PC-9 (cell line): ENCODE measurements around the gene HUS1. TPM values are rescaled to one million over a fixed set of nuclear protein-coding genes. Genes with fewer than 3 reads are reported as not detected.

ENCODE experiments used
- BruUV-seq: library from RNA; stranded (reverse); fragments of 400-500 nt; replicated peaks from 2 replicates; lab custom pipeline; 2021; lab: Mats Ljungman, UMichigan
- CTCF ChIA-PET: fragments of 300-600 bp; sonication (Branson Sonifier 250); formaldehyde crosslinking; loops from one replicate; lab custom pipeline; 2022; ENCODE audit warnings: antibody characterized with exemption; lab: Charles Lee
- POLR2A ChIA-PET: fragments of 300-600 bp; sonication (Branson Sonifier 250); formaldehyde crosslinking; loops from one replicate; lab custom pipeline; 2022; ENCODE audit warnings: antibody characterized with exemption; ENCODE audit not compliant: unreplicated experiment; lab: Charles Lee
- DNase-seq, 2 experiments: peaks; one replicate each; pipeline versions ENCODE4 v3.0.0 to v3.0.0-alpha.2; 2015 to 2022; ENCODE audit warnings: mixed read lengths in 1 of 2
- H2AFZ ChIP-seq: fragments of 200-600 bp; sonication (generic); 2 replicates; pipeline ENCODE4 v1.8.1; 2017; ENCODE audit warnings: antibody characterized with exemption
- H3F3A ChIP-seq: fragments of 200-600 bp; sonication (generic); 2 replicates; pipeline ENCODE4 v1.8.1; 2017; ENCODE audit warnings: antibody characterized with exemption, mild to moderate bottlenecking, low read depth; ENCODE audit not compliant: insufficient read depth
- H3K27ac ChIP-seq: fragments of 200-600 bp; sonication (generic); 2 replicates; pipeline ENCODE4 v1.6.1; 2016; ENCODE audit warnings: mixed run types
- H3K27me3 ChIP-seq: fragments of 200-600 bp; sonication (generic); 2 replicates; pipeline ENCODE4 v1.6.1; 2016; ENCODE audit warnings: low read depth, mixed run types; ENCODE audit not compliant: insufficient read depth
- H3K36me3 ChIP-seq: fragments of 200-600 bp; sonication (generic); 2 replicates; pipeline ENCODE4 v1.6.1; 2016; ENCODE audit warnings: low read depth, mixed run types
- H3K4me1 ChIP-seq: fragments of 200-600 bp; sonication (generic); replicated peaks from 2 replicates; pipeline ENCODE4 v1.6.1; 2016; ENCODE audit warnings: mixed run types; ENCODE audit not compliant: insufficient read depth
- H3K4me2 ChIP-seq: fragments of 200-600 bp; sonication (generic); 2 replicates; pipeline ENCODE4 v1.6.1; 2017; ENCODE audit warnings: mixed run types
- H3K4me3 ChIP-seq: fragments of 200-600 bp; sonication (generic); 2 replicates; pipeline ENCODE4 v1.6.1; 2016; ENCODE audit warnings: mixed run types
- H3K79me2 ChIP-seq: fragments of 200-600 bp; sonication (generic); 2 replicates; pipeline ENCODE4 v1.6.1; 2017; ENCODE audit warnings: low read depth, mixed run types
- H3K9me2 ChIP-seq: fragments of 200-600 bp; sonication (generic); 2 replicates; pipeline ENCODE4 v1.8.1; 2017; ENCODE audit warnings: mild to moderate bottlenecking; ENCODE audit not compliant: insufficient read depth
- H3K9me3 ChIP-seq: fragments of 200-600 bp; sonication (generic); 2 replicates; pipeline ENCODE4 v1.8.1; 2016; ENCODE audit warnings: low read depth; ENCODE audit not compliant: insufficient read depth
- H4K20me1 ChIP-seq: fragments of 200-600 bp; sonication (generic); 2 replicates; pipeline ENCODE4 v1.8.1; 2017; ENCODE audit not compliant: insufficient read depth
- CTCF ChIP-seq: fragments of 200-600 bp; sonication (generic); conservative IDR thresholded peaks from 2 replicates; pipeline ENCODE4 v1.6.1; 2017; ENCODE audit warnings: mixed run types, antibody characterized with exemption, mild to moderate bottlenecking, moderate library complexity
- EZH2 ChIP-seq: fragments of 200-600 bp; sonication (generic); IDR thresholded peaks from 2 replicates; pipeline ENCODE4 v1.8.0; 2017; ENCODE audit warnings: antibody characterized with exemption, low read depth
- intact Hi-C: fragments of 100-400 bp; cut with micrococcal nuclease; formaldehyde crosslinking; loops from one replicate; pipeline ENCODE4 v1.10.0; 2022; ENCODE audit not compliant: unreplicated experiment
- total RNA-seq: library from RNA; stranded (reverse); gene quantifications from 2 replicates; pipeline ENCODE4 v1.2.3, GENCODE V29; 2021

The HUS1 gene
- total RNA-seq, 1 experiment from 2014 or later = 43.5 TPM

GRCh38 chr7:47942132-47942531 lies 37.3 kb downstream of the HUS1 start:
- no peak for DNase-seq
- H3K79me2 ChIP-seq = no peaks in the 10 kb centered on the region
- H3K36me3 ChIP-seq = no peaks in the 10 kb centered on the region
- peaks cover 11% of the 10 kb centered on the region; the same call in 1 of the 2 replicates for H3F3A ChIP-seq
- no peaks in the 10 kb centered on the region for H3K27me3 ChIP-seq
- peak overlapping the region; percentile 73 for H3K27ac ChIP-seq
- intact Hi-C loops = loop anchor here (10.0 kb wide), 1 partner anchor 117 kb away; no protein-coding TSS in a partner anchor
- CTCF ChIA-PET = interaction anchor here (1.9 kb wide), 1 partner anchor 676 kb away, joined by 12 read pairs; no protein-coding TSS in a partner anchor
- H4K20me1 ChIP-seq = no peaks in the 10 kb centered on the region
- peak overlapping the region; percentile 14 for H3K4me2 ChIP-seq
- H3K9me3 ChIP-seq = no peaks in the 10 kb centered on the region
- POLR2A ChIA-PET = no interaction called here
- H3K9me2 ChIP-seq = no peaks in the 10 kb centered on the region
- TF ChIP-seq EZH2 (no peak), CTCF (no peak)
- no TSS peak for BruUV-seq
- H3K4me3 ChIP-seq = no peak overlapping the region
- no peak overlapping the region for H2AFZ ChIP-seq
- H3K4me1 ChIP-seq = peaks cover 23% of the 10 kb centered on the region

- Histone ChIP-seq H3K9me3 (no peaks in the 10 kb centered on the region), H2AFZ (no peak overlapping the region), H3K36me3 (no peaks in the 10 kb centered on the region), H3F3A (peaks cover 11% of the 10 kb centered on the region; the same call in 1 of the 2 replicates), H3K4me2 (peak overlapping the region; percentile 14), H3K27ac (peak overlapping the region; percentile 73), H3K4me1 (peaks cover 23% of the 10 kb centered on the region), H3K27me3 (no peaks in the 10 kb centered on the region), H4K20me1 (no peaks in the 10 kb centered on the region), H3K9me2 (no peaks in the 10 kb centered on the region), H3K4me3 (no peak overlapping the region), H3K79me2 (no peaks in the 10 kb centered on the region)
- POLR2A ChIA-PET = no interaction called here
- TF ChIP-seq CTCF (no peak), EZH2 (no peak)
- BruUV-seq = no TSS peak
- intact Hi-C loops = loop anchor here (10.0 kb wide), 1 partner anchor 116 kb away; no protein-coding TSS in a partner anchor
- CTCF ChIA-PET = interaction anchor here (0.6 to 1.9 kb wide), 3 partner anchors 43 to 675 kb away, joined by 3 to 12 read pairs (median 4); no protein-coding TSS in a partner anchor
- DNase-seq = peak in 1 of 2 experiments; percentile 86
These were observed 38.1 kb downstream of the HUS1 start for GRCh38 chr7:47941136-47941844.

GRCh38 chr7:47940088-47941013 lies 39.1 kb downstream of the HUS1 start:
- Histone ChIP-seq H3K27ac (0 out of 2 replicates have a peak overlapping the region, but pooled peaks have one; percentile 73), H2AFZ (no peak overlapping the region)
- no TSS peak for BruUV-seq

More at GRCh38 chr7:47940088-47941013, 39.1 kb downstream of the HUS1 start:
- no peaks in the 10 kb centered on the region for H3K9me2 ChIP-seq
- H3F3A ChIP-seq = peaks cover 11% of the 10 kb centered on the region; the same call in 1 of the 2 replicates
- H3K9me3 ChIP-seq = no peaks in the 10 kb centered on the region
- intact Hi-C loops = loop anchor here (10.0 kb wide), 1 partner anchor 116 kb away; no protein-coding TSS in a partner anchor
- no peak overlapping the region; the same call in 1 of the 2 replicates for H3K4me2 ChIP-seq
- H3K27me3 ChIP-seq = no peaks in the 10 kb centered on the region
- no peak for DNase-seq
- no peaks in the 10 kb centered on the region for H3K36me3 ChIP-seq
- H3K4me1 ChIP-seq = peaks cover 23% of the 10 kb centered on the region
- no peaks in the 10 kb centered on the region for H3K79me2 ChIP-seq
- CTCF ChIA-PET = interaction anchor here (0.6 to 1.9 kb wide), 2 partner anchors 42 to 674 kb away, joined by 4 to 12 read pairs (median 5); no protein-coding TSS in a partner anchor
- no peak for TF ChIP-seq CTCF
- TF ChIP-seq EZH2 = no peak
- POLR2A ChIA-PET = no interaction called here
- H3K4me3 ChIP-seq = no peak overlapping the region
- H4K20me1 ChIP-seq = no peaks in the 10 kb centered on the region
